IMR-90 (cell line): Measurements from ENCODE around the gene SLIT3. TPM values are rescaled to one million over a fixed set of nuclear protein-coding genes. Genes with fewer than 3 reads are reported as not detected.

Source experiments
- ATAC-seq: fragments of 200-7000 bp; cut with Tn5 transposase; 2 replicates; pipeline ENCODE4 v1.9.1; 2020; ENCODE audit warnings: low read depth, mild to moderate bottlenecking, moderate library complexity
- BruUV-seq: library from RNA; stranded (reverse); fragments of 400-500 nt; replicated peaks from 2 replicates; lab custom pipeline; 2021; lab: Mats Ljungman, UMichigan
- CTCF ChIA-PET: fragments of 300-600 bp; formaldehyde crosslinking; extraction: SDS; loops from one replicate; lab custom pipeline; 2021; ENCODE audit warnings: antibody characterized with exemption; lab: Yijun Ruan, JAX
- POLR2A ChIA-PET: fragments of 300-600 bp; sonication (Branson Sonifier 250); formaldehyde crosslinking; loops from one replicate; lab custom pipeline; 2022; ENCODE audit warnings: antibody characterized with exemption; ENCODE audit not compliant: unreplicated experiment; lab: Charles Lee
- DNase-seq: peaks from one replicate; pipeline ENCODE4 v3.0.0; 2013
- H2AFZ ChIP-seq: replicated peaks from 2 replicates; pipeline ENCODE3; 2013; ENCODE audit warnings: low read length, mild to moderate bottlenecking; ENCODE audit not compliant: poor library complexity
- H2AK5ac ChIP-seq: 2 replicates; pipeline ENCODE4 v1.6.1; 2013; ENCODE audit warnings: low read depth, low read length, inconsistent platforms
- H2AK9ac ChIP-seq: replicated peaks from 2 replicates; pipeline ENCODE3; 2013; ENCODE audit warnings: mild to moderate bottlenecking, low read depth, low read length, moderate library complexity; ENCODE audit not compliant: poor library complexity
- H2BK120ac ChIP-seq: 2 replicates; pipeline ENCODE4 v1.6.1; 2013; ENCODE audit warnings: low read depth, low read length, inconsistent platforms
- H2BK15ac ChIP-seq: 3 replicates; pipeline ENCODE4 v1.6.1; 2013; ENCODE audit warnings: low read depth, low read length, inconsistent platforms
- H2BK20ac ChIP-seq: 2 replicates; pipeline ENCODE4 v1.6.1; 2013; ENCODE audit warnings: low read depth, mild to moderate bottlenecking, inconsistent platforms, low read length, moderate library complexity
- H2BK5ac ChIP-seq: 2 replicates; pipeline ENCODE4 v1.6.1; 2013; ENCODE audit warnings: mild to moderate bottlenecking, low read depth, low read length, inconsistent platforms; ENCODE audit not compliant: poor library complexity, severe bottlenecking
- H3K14ac ChIP-seq: replicated peaks from 2 replicates; pipeline ENCODE4 v1.6.1; 2013; ENCODE audit warnings: low read depth, low read length, inconsistent platforms
- H3K18ac ChIP-seq: 2 replicates; pipeline ENCODE4 v1.6.1; 2013; ENCODE audit warnings: low read depth, low read length, control low read depth
- H3K23ac ChIP-seq: 2 replicates; pipeline ENCODE4 v1.6.1; 2013; ENCODE audit warnings: low read depth, low read length, inconsistent platforms
- H3K27ac ChIP-seq: 2 replicates; pipeline ENCODE4 v1.5.1; 2013; ENCODE audit warnings: mild to moderate bottlenecking, control low read depth, low read length; ENCODE audit not compliant: insufficient read depth
- H3K27me3 ChIP-seq: 2 replicates; pipeline ENCODE4 v1.6.1; 2013; ENCODE audit warnings: low read length; ENCODE audit not compliant: control insufficient read depth, insufficient read depth
- H3K36me3 ChIP-seq: 2 replicates; pipeline ENCODE4 v1.6.1; 2013; ENCODE audit warnings: low read length, mixed read lengths; ENCODE audit not compliant: control insufficient read depth, insufficient read depth
- H3K4ac ChIP-seq: 2 replicates; pipeline ENCODE4 v1.6.1; 2013; ENCODE audit warnings: low read depth, low read length, inconsistent platforms
- H3K4me1 ChIP-seq: 2 replicates; pipeline ENCODE4 v1.6.1; 2013; ENCODE audit warnings: low read length, mixed read lengths; ENCODE audit not compliant: control insufficient read depth, insufficient read depth
- H3K4me2 ChIP-seq: 2 replicates; pipeline ENCODE4 v1.6.1; 2013; ENCODE audit warnings: low read depth, mild to moderate bottlenecking, control low read depth, low read length, moderate library complexity
- H3K4me3 ChIP-seq: 2 replicates; pipeline ENCODE4 v1.5.1; 2013; ENCODE audit warnings: low read depth, mild to moderate bottlenecking, control low read depth, low read length, moderate library complexity; ENCODE audit not compliant: insufficient read depth
- H3K56ac ChIP-seq: 2 replicates; pipeline ENCODE4 v1.6.1; 2013; ENCODE audit warnings: low read length, inconsistent platforms; ENCODE audit not compliant: insufficient read depth; ENCODE audit errors: extremely low read depth
- H3K79me1 ChIP-seq, 2 experiments: 2 replicates each; pipeline ENCODE4 v1.6.1; 2013; ENCODE audit warnings: low read length in 2 of 2, inconsistent platforms in 1 of 2, low read depth in 1 of 2
- H3K9ac ChIP-seq: 2 replicates; pipeline ENCODE4 v1.6.1; 2013; ENCODE audit warnings: low read depth, low read length, control low read depth
- H3K9me1 ChIP-seq: 2 replicates; pipeline ENCODE4 v1.6.1; 2013; ENCODE audit warnings: low read length, inconsistent platforms; ENCODE audit not compliant: insufficient read depth
- H3K9me3 ChIP-seq: 2 replicates; pipeline ENCODE4 v1.6.1; 2013; ENCODE audit warnings: low read length; ENCODE audit not compliant: control insufficient read depth, insufficient read depth
- H4K20me1 ChIP-seq: 2 replicates; pipeline ENCODE4 v1.6.1; 2013; ENCODE audit warnings: low read length, inconsistent platforms; ENCODE audit not compliant: insufficient read depth
- H4K5ac ChIP-seq: 2 replicates; pipeline ENCODE4 v1.6.1; 2013; ENCODE audit warnings: mild to moderate bottlenecking, low read depth, low read length, control low read depth
- H4K8ac ChIP-seq, 2 experiments: 2 replicates each; pipeline ENCODE4 v1.6.1; 2013; ENCODE audit warnings: low read depth in 2 of 2, low read length in 2 of 2, control low read depth in 1 of 2, inconsistent platforms in 1 of 2
- H4K91ac ChIP-seq: 2 replicates; pipeline ENCODE4 v1.6.1; 2013; ENCODE audit warnings: low read depth, low read length, inconsistent platforms; ENCODE audit not compliant: insufficient read depth
- MAFK ChIP-seq: IDR thresholded peaks from 2 replicates; pipeline ENCODE4 v1.6.1; 2012; ENCODE audit warnings: low read depth, low read length, improper control_type of control experiment
- SMC3 ChIP-seq: fragments of 150-350 bp; IDR thresholded peaks from 2 replicates; pipeline ENCODE4 v1.6.1; 2016; ENCODE audit warnings: low read depth, mild to moderate bottlenecking, antibody characterized with exemption, low read length, moderate library complexity
- WGBS, 2 experiments: methylation state at CpG; one replicate each; pipeline versions ENCODE4 v1.1.5 to v1.1.7; 2013; ENCODE audit warnings: missing lambda C conversion rate in 2 of 2; ENCODE audit not compliant: insufficient read length in 1 of 2; ENCODE audit errors: extremely low coverage in 2 of 2; 5-methylcytosine and 5-hydroxymethylcytosine counted together
- dilution Hi-C: fragments of 300-500 bp; cut with HindIII; formaldehyde crosslinking; loops from one replicate; pipeline ENCODE4 v1.14.3; 2018; ENCODE audit warnings: low sequenced_read_pairs; ENCODE audit not compliant: unreplicated experiment
- in situ Hi-C: fragments of 300-500 bp; cut with MboI; formaldehyde crosslinking; loops from 3 replicates; pipeline ENCODE4 v1.14.3; 2019; ENCODE audit warnings: low sequenced_read_pairs, inconsistent platforms, mixed read lengths
- intact Hi-C: fragments of 100-400 bp; cut with micrococcal nuclease; formaldehyde crosslinking; loops from 2 replicates; pipeline ENCODE4 v1.10.0; 2022
- polyA plus RNA-seq, 3 experiments: library from polyadenylated mRNA; depleted of rRNA; stranded (reverse); fragments of >200 nt; gene quantifications; 2 replicates each; pipeline ENCODE4 v1.2.3, GENCODE V29; 2012; ENCODE audit warnings: low replicate concordance in 1 of 3
- total RNA-seq: library from RNA; depleted of rRNA; stranded (reverse); fragments of >200 nt; gene quantifications from 2 replicates; pipeline ENCODE4 v1.2.3, GENCODE V29; 2012

The SLIT3 gene
- total and polyA plus RNA-seq, 2 of the 4 experiments (the other 2 are of a cell fraction), result 0.18 to 0.50 TPM

DNA sequence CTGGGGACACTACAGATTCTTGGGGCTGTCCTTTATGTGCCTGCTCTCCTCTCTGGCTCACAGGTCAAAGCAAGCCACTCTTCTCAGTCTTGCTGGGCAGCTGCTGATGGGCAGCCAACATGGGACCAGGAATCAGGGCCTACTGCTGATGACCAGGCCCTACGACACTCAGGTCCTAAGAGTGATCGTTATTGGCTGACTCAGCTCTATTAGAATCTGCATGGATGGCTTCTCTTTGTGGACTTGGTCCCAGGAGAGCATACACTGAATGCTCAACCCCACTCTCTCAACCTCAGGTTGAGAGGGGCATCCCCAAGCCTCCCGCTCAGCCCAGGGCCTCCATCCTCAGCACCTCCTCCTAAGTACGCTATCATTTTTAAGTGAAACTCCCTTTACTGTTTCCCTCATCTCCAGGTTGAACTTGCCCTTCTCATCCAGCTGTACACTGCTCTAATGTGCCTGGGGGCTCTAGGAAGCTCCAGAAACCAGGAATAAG lies 471.0 kb downstream of the SLIT3 start:
- dilution Hi-C loops, result no loop called here
- intact Hi-C loops, result no loop called here
- H2BK5ac ChIP-seq, result no peak overlapping the region
- TF ChIP-seq MAFK (peak; percentile 77), SMC3 (no peak)
- H3K9ac ChIP-seq, result no peak overlapping the region
- 71% methylated on average over 1 of the region's 4 CpGs; no CpG with 5 or more reads in 1 of the 2 experiments for WGBS, 2 experiments
- no peak overlapping the region for H2AK5ac ChIP-seq
- DNase-seq (no peak), ATAC-seq (no peak)
- H3K79me1 ChIP-seq, result no peaks in the 10 kb centered on the region
- no peaks in the 10 kb centered on the region for H3K9me3 ChIP-seq
- no peak overlapping the region for H2AK9ac ChIP-seq
- no peak overlapping the region for H2AFZ ChIP-seq
- no peak overlapping the region for H3K23ac ChIP-seq
- H3K27ac ChIP-seq, result no peak overlapping the region
- H3K36me3 ChIP-seq, result no peaks in the 10 kb centered on the region
- no peaks in the 10 kb centered on the region for H3K4me1 ChIP-seq
- H2BK20ac ChIP-seq, result no peak overlapping the region
- H4K5ac ChIP-seq, result no peak overlapping the region
- POLR2A ChIA-PET, result no interaction called here
- no peak overlapping the region for H3K14ac ChIP-seq
- no peak overlapping the region for H4K8ac ChIP-seq
- no peak overlapping the region for H3K56ac ChIP-seq
- no peaks in the 10 kb centered on the region for H3K9me1 ChIP-seq
- in situ Hi-C loops, result no loop called here
- no TSS peak for BruUV-seq
- no peaks in the 10 kb centered on the region for H3K27me3 ChIP-seq
- H2BK120ac ChIP-seq, result no peak overlapping the region
- H4K91ac ChIP-seq, result no peak overlapping the region
- H2BK15ac ChIP-seq, result no peak overlapping the region
- H4K20me1 ChIP-seq, result no peaks in the 10 kb centered on the region
- H3K4me2 ChIP-seq, result no peak overlapping the region
- H3K18ac ChIP-seq, result no peak overlapping the region
- no peak overlapping the region for H3K4me3 ChIP-seq
- CTCF ChIA-PET, result no interaction called here
- no peak overlapping the region for H3K4ac ChIP-seq
